CD4-positive, alpha-beta T cell treated with Interleukin-15 for 1 hour (primary cell): ENCODE data around the gene TEX52.
"Not testable (repeated sequence)": the region's sequence is repeated elsewhere in the genome, so short reads cannot be mapped to it uniquely, and the experiment has no call there.

Experiments
- DNase-seq: peaks from one replicate; pipeline ENCODE4 v3.0.0-alpha.2; 2020

The TEX52 gene

DNA sequence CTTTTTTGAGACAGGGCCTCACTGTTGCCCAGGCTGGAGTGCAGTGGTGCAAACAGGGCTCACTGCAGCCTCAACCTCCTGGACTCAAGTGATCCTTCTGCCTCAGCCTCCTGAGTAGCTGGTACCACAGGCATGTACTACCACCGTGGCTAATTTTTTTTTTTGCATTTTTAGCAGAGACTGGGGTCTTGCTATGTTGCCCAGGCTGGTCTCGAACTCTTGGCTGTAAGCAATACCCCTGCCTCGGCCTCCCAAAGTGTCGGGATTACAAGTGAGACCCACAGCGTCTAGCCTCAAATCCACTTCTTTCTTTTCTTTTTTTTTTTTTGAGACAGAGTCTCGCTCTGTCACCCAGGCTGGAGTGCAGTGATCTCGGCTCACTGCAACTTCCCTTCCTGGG is 6.6 kb upstream of the TEX52 start:
- not testable (repeated sequence) for DNase-seq

DNA sequence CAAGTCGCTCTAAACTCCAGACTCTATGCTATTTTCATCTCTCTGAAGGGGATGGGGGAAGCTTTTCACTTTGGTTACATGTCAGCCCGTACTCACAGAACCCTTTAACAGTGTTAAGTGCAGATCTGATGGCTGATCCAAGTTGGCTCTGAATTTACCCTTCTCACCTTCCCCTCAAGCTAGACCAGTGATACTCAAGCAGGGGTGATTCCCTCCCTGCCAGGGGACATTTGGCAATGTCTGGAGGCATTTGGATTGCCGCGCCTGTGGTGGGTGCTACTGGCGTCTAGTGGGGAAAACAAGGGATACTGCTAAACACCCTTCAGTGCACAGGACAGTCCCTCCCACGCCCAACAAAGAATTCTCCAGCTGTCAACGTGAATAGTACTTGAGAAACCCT is 6.0 kb upstream of the TEX52 start:
- DNase-seq = no peak

DNA sequence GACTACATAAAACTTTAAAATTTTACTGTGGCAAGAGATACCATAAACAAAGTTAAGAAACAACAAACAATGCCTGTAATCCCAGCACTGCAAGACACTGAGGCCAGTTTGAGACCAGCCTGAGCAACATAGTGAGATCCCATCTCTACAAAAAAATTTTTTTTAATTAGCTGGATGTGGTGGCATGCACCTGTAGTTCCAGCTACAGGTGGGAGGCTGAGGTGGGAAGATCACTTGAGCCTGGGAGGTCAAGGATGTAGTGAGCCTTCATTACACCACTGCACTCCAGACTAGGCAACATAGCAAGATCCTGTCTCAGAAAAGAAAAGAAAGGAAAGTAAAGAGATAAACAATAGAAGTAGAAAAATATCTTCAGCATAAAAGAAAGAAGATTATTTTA is 3.3 kb upstream of the TEX52 start:
- no peak for DNase-seq

DNA sequence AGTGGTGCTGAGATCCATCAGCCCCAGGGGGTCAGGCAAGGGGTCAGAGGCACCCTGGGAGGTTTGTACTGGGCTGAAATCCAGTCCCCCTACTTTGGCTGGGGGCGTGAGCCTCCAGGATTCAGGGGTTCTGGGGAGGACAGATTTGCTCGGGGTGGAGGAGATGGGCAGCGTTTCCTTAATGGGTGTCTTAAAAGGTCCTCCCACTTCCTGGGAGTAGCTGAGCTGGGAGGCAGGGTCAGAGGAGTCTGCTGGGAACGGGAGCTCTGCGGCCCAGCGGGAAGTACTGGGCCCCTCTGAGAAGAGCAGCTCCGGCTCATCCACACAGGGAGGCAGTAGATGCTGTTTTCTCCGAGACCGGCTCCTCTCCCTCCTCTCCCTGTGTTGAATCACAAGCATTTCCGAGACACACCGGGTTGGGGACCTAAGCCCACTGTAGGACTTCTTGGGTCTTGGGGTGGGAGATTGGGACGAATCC is 2.1 kb upstream of the TEX52 start:
- no peak for DNase-seq

DNA sequence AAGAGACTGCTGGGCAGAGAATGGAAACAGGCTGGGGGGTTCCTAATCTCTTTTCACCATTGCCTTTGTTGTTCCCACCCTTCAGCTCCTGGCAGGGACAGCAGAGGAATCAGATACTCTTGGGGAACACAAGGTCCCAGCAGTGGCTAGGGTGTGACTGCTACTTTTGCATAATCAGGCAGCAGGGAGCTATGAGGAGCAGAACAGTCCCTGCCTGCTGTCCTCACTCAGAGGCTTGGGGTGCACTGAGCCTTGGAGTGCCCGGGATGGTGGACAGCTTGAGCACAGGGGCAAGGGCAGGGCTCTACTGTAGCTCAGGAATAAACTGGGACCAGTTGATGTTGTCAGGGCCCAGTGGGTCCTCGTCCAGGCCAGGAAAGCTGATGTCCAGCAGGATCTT is 1.5 kb upstream of the TEX52 start:
- DNase-seq = no peak

DNA sequence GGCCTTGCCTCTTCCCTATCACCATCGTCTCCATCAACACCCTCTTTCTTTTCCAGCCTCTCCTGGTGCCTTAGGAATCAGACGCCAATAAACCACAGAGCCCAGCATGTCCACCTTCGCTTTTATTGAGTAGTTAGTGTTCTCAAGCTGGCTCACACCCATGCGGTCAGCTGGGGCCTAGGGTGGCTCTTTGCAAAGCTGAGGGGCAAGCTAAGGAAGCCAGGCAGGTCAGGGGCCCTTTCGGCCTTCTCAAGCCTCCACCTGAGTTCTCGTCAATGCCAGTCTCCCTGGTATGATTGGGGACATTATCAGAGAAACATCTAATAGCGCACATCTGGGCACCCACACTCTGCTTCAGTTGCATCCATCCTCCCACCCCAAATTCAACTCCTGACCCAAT is 737 bp upstream of the TEX52 start:
- DNase-seq = no peak

DNA sequence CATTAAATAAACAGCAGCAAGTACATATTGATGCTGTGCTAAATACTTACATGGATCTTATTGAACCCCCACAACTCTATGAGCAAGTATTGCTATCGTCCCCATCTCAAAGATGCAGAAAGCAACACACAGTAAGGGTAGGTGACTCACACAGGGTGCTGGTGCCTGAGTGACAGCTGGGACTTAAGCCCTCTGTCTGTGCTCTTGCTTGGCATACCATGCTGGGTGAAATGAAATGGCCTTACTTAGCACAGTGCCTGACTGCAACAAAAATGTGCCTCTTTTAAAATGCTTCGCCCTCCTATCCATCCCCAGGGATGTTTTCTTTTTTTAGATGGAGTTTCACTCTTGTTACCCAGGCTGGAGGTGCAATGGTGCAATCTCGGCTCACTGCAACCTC is 788 bp downstream of the TEX52 start:
- no peak for DNase-seq

DNA sequence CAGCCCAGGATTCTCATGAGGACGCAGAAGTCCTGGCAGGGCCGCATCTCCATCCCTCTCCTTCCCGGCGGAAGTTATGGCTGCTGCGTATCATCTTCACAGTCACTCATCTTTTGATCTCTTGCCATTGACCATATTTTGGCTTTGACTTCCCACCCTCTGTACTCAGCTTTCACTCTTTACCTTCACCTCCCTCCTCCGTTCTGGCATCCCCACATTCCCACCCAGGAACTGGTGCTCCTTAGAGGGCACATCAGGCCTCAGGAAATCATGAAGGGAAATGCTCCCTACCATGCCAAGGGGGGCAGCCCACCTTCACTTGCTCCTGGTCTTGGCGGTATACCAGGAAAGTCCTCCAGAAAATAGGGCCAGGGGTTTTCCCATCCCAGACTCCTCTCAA is 1.3 kb downstream of the TEX52 start:
- no peak for DNase-seq

DNA sequence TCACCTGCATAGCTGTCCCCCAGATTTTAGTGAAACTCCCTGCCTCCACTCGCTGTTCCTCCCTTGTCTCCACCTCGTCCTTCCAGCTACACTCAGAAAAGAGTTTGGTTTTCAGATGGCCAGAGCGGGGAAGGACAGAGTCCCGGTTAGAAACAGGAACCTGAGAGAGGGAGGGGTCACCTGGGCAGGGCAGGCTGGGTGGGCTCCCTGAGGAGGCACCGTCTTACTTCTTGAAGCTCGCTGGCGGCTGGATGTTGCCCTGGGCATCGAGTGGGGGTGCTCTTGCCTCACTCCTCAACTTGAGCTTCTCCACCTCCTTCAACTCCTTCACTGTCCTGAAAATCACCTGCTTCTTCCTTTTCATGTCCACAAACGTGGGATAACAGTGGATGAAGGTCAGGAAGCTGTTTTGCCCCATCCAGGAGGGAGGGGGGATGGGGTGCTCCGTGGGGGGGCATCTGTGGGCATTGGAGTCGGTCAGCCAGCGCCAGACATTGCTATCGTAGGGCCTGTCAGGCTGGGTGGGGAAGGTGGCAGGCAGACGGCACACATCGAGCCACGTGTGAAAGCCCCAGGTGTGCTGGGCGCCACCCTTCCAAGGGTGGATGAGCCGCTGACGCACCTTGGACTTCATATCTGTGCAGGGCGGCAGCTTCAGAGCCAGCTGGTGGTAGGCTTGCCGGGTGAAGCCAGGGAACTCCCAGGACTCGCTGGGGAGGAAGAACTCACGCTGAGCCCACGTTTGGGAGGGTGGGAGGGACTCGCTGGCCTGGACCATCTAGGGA is 2.0 kb downstream of the TEX52 start:
- no peak for DNase-seq

DNA sequence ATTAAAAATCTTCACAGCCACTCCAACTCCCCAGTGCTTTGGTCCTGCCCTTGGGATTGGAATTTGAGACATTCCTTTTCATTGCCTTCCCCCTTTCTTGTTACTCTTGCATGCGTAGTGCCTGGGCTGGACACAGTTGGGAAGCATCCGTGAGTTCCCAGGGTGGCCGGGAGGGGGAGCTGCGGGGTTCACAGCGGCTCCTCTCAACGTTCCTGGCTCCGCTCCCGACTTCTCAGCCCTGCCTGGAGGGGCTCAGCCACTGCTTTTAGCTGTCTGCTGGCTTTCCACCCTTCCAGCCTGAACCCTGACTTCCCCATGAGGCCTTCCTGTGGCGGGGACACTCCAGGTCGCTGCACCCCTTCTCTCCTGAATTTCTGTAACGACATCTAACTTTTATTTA is 3.2 kb downstream of the TEX52 start:
- no peak for DNase-seq

DNA sequence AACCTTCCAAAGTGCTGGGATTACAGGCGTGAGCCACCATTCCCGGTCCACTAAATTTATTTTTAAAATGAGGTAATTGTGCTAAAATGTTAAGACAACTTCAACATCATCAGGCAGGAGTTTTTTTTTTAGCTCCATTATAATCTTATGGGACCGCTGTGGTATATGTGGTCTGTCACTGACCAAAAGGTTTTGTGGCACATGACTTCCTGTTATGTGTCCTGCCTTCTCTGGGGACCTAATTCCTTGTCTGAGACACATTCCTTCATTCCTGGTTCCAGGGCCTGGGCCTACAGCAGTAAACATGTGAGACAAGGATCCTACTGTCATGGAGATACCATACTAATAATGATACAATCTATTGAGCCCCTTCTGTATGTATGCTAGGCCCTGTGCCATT is 4.9 kb downstream of the TEX52 start:
- no peak for DNase-seq

DNA sequence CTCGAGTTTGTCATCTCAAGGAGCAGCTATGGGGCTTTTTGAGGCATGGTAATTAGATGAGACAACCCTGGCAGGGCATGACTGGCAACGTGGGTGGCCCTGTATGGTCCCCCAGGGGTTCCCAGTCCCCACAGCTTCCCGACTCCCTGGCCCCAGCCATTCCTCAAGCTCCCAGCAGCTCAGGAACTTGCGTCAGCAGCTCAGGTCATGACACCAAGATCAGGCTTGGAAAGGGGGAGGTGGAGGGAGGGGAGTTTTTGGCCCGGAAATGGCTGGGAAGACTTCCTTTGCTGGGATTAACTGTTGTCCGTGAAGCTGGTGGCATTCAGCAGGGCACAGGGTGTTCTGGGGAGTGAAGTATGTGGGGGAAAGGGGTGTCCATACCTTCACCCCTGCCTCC is 11.6 kb downstream of the TEX52 start:
- DNase-seq = no peak

DNA sequence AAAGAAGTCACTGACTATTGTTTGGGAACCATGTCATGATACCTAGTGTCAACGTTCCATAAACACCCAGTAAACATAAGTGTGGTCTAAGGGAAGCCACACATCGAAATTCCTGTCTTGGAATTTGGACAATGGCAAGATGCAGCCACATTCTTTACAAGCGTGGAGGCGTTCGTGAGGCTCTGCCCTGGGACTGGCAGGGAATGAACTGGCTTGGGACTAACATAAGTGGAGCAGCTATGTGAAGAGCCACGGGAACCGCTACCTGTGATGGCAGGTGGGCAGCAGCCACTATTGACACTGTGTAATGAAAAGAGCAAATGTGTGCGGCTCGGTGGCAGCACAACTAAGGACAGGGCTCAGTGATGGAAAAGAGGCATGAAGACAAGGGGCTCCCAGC is 12.1 kb downstream of the TEX52 start:
- no peak for DNase-seq

DNA sequence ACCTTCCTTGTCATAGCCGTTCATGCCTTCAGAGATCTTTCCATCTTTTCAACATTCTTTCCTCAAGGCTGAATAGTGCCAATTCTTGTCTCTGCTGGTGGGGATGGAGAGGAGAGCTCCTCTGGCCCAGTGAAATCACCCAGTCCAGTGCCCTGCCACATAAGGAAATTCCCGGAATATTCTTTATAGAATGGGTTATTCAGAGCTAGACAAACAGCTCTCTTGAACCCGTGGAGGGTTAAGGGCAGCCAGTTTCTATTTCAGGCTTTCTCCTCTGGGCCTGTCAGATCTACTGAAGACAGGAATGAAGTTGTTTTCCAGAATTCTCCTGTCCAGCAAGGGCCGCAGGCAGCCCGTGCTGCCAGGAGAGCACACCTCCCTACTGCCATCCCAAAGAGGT is 13.9 kb downstream of the TEX52 start:
- DNase-seq = no peak

DNA sequence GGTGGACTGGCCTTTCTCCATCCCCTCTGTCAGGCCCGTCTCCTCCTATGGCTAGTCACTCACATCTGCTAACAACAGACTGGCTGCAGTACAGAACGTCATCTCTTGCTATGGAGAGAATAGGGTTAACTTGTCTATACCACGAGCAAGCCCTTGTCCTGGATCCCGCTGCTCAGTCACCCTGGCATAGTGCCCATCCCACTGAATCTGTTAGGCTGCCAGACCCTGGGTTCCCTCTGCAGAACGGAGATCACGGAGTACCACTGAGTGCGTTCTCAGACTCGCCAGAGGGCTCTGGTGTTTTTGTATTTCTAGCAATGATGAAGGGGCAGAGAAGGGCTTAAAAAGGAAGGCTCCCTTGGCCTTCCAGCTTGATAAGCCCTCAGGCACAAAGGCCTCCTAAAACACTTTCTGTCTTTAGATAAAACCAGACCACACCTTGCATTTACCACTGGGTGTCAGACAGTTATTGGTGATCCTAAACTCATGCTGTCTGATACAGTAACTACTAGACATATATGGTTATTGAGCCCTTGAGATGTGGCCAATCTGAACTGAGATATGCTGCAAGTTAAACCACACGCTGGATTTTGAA is 15.7 kb downstream of the TEX52 start:
- DNase-seq = no peak

DNA sequence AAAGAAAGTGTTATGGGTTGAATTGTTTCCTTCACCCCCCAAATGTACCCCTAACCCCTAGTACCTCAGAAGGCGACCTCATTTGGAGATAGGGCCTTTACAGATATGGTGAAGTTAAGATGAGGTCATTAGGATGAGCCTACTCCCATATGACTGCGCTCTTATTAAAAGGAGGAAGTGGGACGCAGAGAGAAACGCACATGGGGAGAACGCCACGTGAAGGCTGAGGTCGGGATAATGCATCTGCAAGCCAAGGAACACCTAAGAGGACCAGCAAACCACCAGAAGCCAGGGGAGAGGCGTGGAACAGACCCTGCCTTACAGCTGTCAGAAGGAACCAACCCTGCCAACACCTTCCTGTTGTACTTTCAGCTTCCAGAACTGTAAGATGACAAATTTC is 20.3 kb downstream of the TEX52 start:
- DNase-seq = no peak

DNA sequence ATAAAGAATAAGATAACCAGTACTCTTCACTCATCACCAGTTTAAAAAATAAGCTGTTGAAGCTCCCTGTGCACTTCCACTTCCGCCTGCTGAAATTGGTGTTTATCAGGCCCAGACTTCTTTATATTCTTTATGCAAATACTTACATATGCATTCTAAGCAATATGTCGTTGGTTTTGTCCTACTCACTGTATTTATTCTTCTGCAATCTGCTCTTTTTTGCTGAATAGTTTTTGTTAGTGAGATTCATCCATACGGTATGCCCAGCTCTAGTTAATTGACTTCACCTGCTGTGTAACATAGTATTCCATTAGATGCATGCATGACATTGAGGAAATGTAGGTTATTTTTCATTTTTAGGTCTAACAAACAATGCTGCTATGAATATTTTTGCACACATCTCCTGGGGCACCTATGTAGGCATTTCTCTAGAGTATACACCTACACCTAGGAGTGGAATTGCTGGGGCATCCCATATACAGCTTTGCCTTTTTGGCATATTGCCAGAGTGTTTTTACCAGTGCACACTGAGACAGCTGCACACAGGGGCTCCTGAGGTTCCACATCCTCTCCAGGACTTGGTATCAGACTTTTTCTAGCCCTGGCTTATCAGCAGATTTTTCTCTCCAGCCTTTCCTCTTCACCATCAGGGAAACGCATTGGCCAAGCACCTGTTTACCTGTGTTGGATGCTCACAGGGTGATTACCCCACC is 21.0 kb downstream of the TEX52 start:
- no peak for DNase-seq

DNA sequence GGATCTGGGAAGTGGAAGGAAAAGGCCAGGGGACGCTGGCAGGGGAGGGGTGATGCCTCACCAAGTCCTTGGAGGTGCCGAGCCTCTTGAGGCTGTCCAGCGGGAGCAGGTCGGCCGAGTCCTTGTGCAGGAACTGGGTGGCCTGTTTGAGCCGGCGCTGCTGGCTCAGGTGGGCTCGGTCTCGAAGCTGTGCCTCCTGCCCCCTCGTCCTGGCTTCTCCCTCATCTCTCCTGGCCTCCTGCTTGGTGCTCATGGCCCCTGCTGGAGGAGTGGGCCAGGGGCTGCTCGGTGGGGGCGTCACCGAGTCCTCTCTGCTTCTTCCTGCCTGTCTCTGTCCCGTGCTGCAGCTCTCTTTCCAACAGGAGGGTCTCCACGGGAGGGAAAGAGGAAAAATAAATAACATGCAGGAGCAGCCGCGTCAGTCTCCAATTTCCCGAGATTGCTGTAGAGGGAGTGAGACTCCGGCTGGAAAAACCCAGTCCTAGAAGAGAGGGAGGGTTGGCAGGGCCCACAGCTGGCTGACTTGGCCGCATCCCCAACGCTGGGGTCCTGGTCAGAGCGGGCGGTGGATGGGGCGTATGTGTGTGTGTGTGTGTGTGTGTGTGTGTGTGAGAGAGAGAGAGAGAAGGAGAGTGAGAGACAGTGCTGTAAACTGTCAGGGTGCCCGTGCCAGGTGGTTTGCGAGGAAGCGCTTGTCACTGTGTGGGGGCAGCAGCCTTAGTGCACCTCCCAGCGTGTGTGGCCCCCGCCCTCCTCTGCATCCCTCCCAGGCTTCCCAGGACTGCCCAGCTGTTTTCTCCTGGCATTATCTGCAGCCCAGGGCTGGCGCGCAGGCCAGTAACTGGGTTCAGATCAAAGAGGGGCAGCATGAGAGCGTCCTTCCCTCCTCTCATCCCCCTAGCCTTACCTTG is 22.0 kb downstream of the TEX52 start, which contains the start of gene NRIP2:
NRIP2 (minus strand) TSS at position 455 of the 911 bp plus-strand sequence; CDS start at position 403, 52 bp downstream.
- no peak for DNase-seq

DNA sequence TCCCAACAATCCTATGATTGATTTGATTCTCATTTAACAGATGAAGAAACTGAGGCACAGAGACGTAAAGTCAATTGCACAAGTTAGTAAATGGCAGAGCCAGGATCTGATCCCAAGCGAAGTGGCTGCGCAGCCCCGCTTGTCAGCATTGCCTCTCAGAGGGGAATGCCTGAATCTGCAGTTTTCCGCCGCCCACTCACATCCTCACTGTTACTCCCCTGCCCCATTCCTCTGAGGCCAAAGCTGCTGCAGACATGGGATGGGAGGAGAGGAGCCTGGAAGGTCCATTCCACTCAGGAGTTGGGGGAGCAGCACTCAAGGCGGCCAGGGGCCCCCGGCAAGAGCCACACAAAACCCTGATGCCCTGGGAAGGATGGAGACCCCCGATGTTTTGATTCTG is 23.0 kb downstream of the TEX52 start:
- no peak for DNase-seq

DNA sequence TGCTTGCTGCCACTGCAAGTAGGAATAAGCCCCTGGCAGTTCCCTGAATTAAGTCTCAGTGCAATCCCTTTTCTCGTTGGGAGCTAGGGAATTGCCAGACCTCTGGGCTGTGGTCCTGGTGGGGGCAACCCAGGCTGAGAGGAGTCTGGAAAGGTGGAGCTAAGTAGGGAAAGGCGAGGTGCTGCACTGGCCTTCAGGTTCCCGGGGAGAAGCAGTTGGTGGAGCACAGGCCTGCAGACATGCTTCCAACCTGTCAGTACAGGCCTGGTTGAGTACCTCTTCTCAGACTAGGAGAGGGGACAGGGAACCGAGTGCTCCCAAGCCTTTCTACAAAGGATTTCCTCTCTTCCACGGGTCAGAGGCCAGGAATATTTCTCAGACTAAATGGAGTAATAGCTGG is 23.5 kb downstream of the TEX52 start:
- DNase-seq = no peak

DNA sequence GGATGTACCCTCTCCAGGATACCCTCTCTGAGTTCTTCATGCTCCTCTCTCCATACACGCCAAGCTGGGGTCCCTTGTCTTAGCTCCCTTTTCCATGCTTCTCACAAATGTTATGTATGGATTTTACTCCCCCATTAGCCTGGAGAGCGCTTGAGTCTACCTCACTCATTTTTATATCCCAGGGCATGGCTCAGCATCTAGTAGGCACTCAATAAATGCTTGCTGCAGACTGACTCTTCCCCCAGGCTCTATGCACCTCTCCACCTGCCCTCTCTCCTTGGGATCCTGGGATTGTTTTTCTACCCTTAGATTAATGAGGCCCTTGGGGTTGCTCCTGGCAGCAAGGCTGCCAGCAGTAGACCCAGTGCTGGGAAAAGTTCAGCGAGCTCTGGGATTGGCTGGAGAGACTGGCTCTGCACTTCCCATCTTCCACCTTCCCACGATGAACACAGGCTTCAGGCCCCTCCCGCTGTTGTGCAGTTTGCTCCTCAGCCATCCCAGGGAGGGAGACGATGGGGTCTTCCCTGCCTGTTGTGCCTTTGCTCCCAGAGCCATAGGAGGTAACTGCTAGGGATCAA is 24.2 kb downstream of the TEX52 start:
- DNase-seq = no peak

DNA sequence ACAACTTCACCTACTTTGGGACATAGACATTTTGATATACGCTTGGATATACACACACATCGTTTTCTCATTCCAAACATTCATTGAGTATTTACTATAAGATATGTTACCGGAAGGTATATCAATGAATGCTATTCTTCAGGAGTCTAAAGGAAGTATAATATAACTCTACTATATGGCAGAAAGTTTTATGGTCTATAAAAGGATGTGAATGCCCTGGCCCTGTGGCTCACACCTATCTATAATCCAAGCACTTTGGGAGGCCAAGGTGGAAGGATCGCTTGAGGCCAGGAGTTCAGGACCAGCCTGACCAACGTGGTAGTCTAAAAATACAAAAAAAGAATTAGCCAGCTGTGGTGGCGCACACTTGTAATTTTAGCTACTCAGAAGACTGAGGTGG is 27.6 kb downstream of the TEX52 start:
- no peak for DNase-seq
